Esophagus mucosa (tissue), 1 donor: ENCODE measurements around the gene SLC26A6. TPM values are rescaled to one million over a fixed set of nuclear protein-coding genes. Genes with fewer than 3 reads are reported as not detected.

Experiments used
- total RNA-seq: library from RNA; stranded (reverse); gene quantifications from one replicate; pipeline ENCODE4 v1.2.4, GENCODE V29; 2023
- donor health status: DM: yes; HTN: yes; CAD: no.

Gene SLC26A6
- total RNA-seq, 1 donor from 2014 or later: 7.9 TPM

Other genes with a start within 250 kb of the SLC26A6 start
- gene PLXNB1, start 205.4 kb downstream of the SLC26A6 start, total RNA-seq: 62.0 TPM
- gene CCDC51, start 195.3 kb downstream of the SLC26A6 start, total RNA-seq: 15.3 TPM
- 244 TPM for gene TMA7, start 195.2 kb downstream of the SLC26A6 start, total RNA-seq
- gene ATRIP, start 188.7 kb downstream of the SLC26A6 start, total RNA-seq: 6.3 TPM
- 210 TPM for gene SHISA5, start 131.3 kb downstream of the SLC26A6 start, total RNA-seq
- 8.3 TPM for gene PFKFB4, start 78.7 kb downstream of the SLC26A6 start, total RNA-seq
- 2.2 TPM for gene UCN2, start 71.7 kb downstream of the SLC26A6 start, total RNA-seq
- 86.4 TPM for gene COL7A1, start 40.1 kb downstream of the SLC26A6 start, total RNA-seq
- gene UQCRC1, start 25.8 kb downstream of the SLC26A6 start, total RNA-seq: 258 TPM
- not detected for gene TMEM89, start 13.7 kb downstream of the SLC26A6 start, total RNA-seq
- 0.88 TPM for gene CELSR3, start 27.4 kb upstream of the SLC26A6 start, total RNA-seq
- 12.6 TPM for gene NCKIPSD, start 50.5 kb upstream of the SLC26A6 start, total RNA-seq
- 53.1 TPM for gene IP6K2, start 81.8 kb upstream of the SLC26A6 start, total RNA-seq
- 46.3 TPM for gene PRKAR2A, start 212.4 kb upstream of the SLC26A6 start, total RNA-seq